Measurements from ENCODE around the gene SCAMP1. TPM values are rescaled to one million over a fixed set of nuclear protein-coding genes. Genes with fewer than 3 reads are reported as not detected.

Gene SCAMP1
- total RNA-seq, 1 experiment from 2014 or later: 26.4 TPM

GRCh38 chr5:78326930-78327329 lies 33.5 kb upstream of the SCAMP1 start:
- Histone ChIP-seq H3K27ac (ENCODE audit: low read length) (no peak overlapping the region), H4K20me1 (ENCODE audit: low read length) (no peaks in the 10 kb centered on the region), H3K9me3 (ENCODE audit: low read length) (no peaks in the 10 kb centered on the region), H3K27me3 (ENCODE audit: low read length) (no peaks in the 10 kb centered on the region), H3K79me2 (ENCODE audit: low read length) (no peaks in the 10 kb centered on the region), H3K36me3 (ENCODE audit: low read depth, low read length) (no peaks in the 10 kb centered on the region), H3F3A (ENCODE audit: low read length, unreplicated experiment) (no peaks in the 10 kb centered on the region), H3K9ac (ENCODE audit: low read length) (no peak overlapping the region), H3K4me3 (ENCODE audit: low read length) (no peak overlapping the region), H3K4me1 (ENCODE audit: insufficient read depth, low read length) (peaks cover 7% of the 10 kb centered on the region), H2AFZ (ENCODE audit: low read length) (no peak overlapping the region), H3K4me2 (ENCODE audit: low read length) (no peak overlapping the region), H3K9me2 (replicated peaks; ENCODE audit: low read length) (no peaks in the 10 kb centered on the region)
- intact Hi-C loops (cut with micrococcal nuclease): no loop called here
- DNase-seq: no peak
- CTCF ChIA-PET: no interaction called here
- no TSS peak for BruUV-seq (replicated peaks)
- POLR2A ChIA-PET (ENCODE audit: unreplicated experiment): no interaction called here
- TF ChIP-seq EZH2 (IDR thresholded peaks at IDR 0.05; ENCODE audit: low read length, unreplicated experiment) (no peak), EZH2phosphoT487 (IDR thresholded peaks at IDR 0.05; ENCODE audit: borderline replicate concordance, low read length) (no peak)
- TF ChIP-seq, protein P1, sequence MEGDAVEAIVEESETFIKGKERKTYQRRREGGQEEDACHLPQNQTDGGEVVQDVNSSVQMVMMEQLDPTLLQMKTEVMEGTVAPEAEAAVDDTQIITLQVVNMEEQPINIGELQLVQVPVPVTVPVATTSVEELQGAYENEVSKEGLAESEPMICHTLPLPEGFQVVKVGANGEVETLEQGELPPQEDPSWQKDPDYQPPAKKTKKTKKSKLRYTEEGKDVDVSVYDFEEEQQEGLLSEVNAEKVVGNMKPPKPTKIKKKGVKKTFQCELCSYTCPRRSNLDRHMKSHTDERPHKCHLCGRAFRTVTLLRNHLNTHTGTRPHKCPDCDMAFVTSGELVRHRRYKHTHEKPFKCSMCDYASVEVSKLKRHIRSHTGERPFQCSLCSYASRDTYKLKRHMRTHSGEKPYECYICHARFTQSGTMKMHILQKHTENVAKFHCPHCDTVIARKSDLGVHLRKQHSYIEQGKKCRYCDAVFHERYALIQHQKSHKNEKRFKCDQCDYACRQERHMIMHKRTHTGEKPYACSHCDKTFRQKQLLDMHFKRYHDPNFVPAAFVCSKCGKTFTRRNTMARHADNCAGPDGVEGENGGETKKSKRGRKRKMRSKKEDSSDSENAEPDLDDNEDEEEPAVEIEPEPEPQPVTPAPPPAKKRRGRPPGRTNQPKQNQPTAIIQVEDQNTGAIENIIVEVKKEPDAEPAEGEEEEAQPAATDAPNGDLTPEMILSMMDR (conservative IDR thresholded peaks at IDR 0.05; ENCODE audit: low read depth, low read length): no peak
- no peak for ATAC-seq

DNA sequence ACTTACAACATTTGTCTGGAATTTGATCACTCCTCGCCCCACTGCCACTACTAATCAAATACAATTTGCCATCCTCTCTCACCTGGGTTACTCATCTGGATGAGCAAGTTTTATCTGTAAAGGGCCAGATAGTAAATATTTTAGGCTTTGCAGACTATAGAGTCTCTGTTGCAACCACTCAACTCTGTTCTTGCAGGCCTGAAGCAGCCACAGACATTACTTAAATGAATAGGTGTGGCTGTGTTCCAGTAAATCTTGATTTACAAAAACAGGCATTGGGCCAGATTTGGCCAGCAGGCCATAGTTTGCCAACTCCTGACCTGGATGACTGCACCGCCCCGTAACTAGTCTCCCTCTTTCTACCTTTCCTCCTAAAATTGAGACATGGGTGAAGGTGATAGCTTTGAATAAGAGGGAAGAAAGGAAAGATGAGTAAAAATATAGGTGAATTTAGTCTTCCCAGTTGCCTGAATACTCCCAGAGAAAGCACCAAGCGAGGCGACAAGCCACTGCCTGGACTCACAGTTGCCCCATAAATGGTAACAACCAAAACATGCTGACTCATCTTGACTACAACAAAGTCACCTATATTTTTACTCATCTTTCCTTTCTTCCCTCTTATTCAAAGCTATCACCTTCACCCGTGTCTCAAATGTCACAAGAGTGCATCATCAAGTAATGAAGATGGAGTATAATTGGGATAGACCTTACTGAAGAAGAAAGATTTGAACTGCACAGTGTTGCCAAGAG lies 32.5 kb upstream of the SCAMP1 start:
- DNase-seq (peak; percentile 47), ATAC-seq (no peak)
- Histone ChIP-seq H3K4me1 (ENCODE audit: insufficient read depth, low read length) (peaks cover 7% of the 10 kb centered on the region), H3K9me3 (ENCODE audit: low read length) (no peaks in the 10 kb centered on the region), H4K20me1 (ENCODE audit: low read length) (no peaks in the 10 kb centered on the region), H3K9me2 (replicated peaks; ENCODE audit: low read length) (no peaks in the 10 kb centered on the region), H3K4me3 (ENCODE audit: low read length) (no peak overlapping the region), H3K36me3 (ENCODE audit: low read depth, low read length) (no peaks in the 10 kb centered on the region), H3K27ac (ENCODE audit: low read length) (no peak overlapping the region), H3K79me2 (ENCODE audit: low read length) (no peaks in the 10 kb centered on the region), H2AFZ (ENCODE audit: low read length) (peak overlapping the region; percentile 30; the same call in 1 of the 2 replicates), H3K27me3 (ENCODE audit: low read length) (no peaks in the 10 kb centered on the region), H3K4me2 (ENCODE audit: low read length) (peak overlapping the region; percentile 44), H3K9ac (ENCODE audit: low read length) (no peak overlapping the region), H3F3A (ENCODE audit: low read length, unreplicated experiment) (no peaks in the 10 kb centered on the region)
- ChIA-PET CTCF (no interaction called here), POLR2A (ENCODE audit: unreplicated experiment) (no interaction called here)
- BruUV-seq (replicated peaks): no TSS peak
- intact Hi-C loops (cut with micrococcal nuclease): no loop called here
- TF ChIP-seq EZH2 (IDR thresholded peaks at IDR 0.05; ENCODE audit: low read length, unreplicated experiment) (no peak), EZH2phosphoT487 (IDR thresholded peaks at IDR 0.05; ENCODE audit: borderline replicate concordance, low read length) (no peak)
- TF ChIP-seq, protein P1 (conservative IDR thresholded peaks at IDR 0.05; ENCODE audit: low read depth, low read length): no peak

- no TSS peak for BruUV-seq (replicated peaks)
- H4K20me1 ChIP-seq (ENCODE audit: low read length): no peaks in the 10 kb centered on the region
- H3K4me2 ChIP-seq (ENCODE audit: low read length): no peak overlapping the region
- no peak for DNase-seq
- no peaks in the 10 kb centered on the region for H3K36me3 ChIP-seq (ENCODE audit: low read depth, low read length)
- POLR2A ChIA-PET (ENCODE audit: unreplicated experiment): no interaction called here
- CTCF ChIA-PET: no interaction called here
- H3K4me1 ChIP-seq (ENCODE audit: insufficient read depth, low read length): peaks cover 7% of the 10 kb centered on the region
- H3K27ac ChIP-seq (ENCODE audit: low read length): no peak overlapping the region
- no peaks in the 10 kb centered on the region for H3K9me2 ChIP-seq (replicated peaks; ENCODE audit: low read length)
- H3K9ac ChIP-seq (ENCODE audit: low read length): no peak overlapping the region
- no peaks in the 10 kb centered on the region for H3K27me3 ChIP-seq (ENCODE audit: low read length)
- no peak overlapping the region for H3K4me3 ChIP-seq (ENCODE audit: low read length)
- H3K79me2 ChIP-seq (ENCODE audit: low read length): no peaks in the 10 kb centered on the region
- no peak overlapping the region for H2AFZ ChIP-seq (ENCODE audit: low read length)
- TF ChIP-seq EZH2 (IDR thresholded peaks at IDR 0.05; ENCODE audit: low read length, unreplicated experiment) (no peak), EZH2phosphoT487 (IDR thresholded peaks at IDR 0.05; ENCODE audit: borderline replicate concordance, low read length) (no peak)
- TF ChIP-seq, protein P1 (conservative IDR thresholded peaks at IDR 0.05; ENCODE audit: low read depth, low read length): no peak
- no peak for ATAC-seq
- no peaks in the 10 kb centered on the region for H3F3A ChIP-seq (ENCODE audit: low read length, unreplicated experiment)
- no peaks in the 10 kb centered on the region for H3K9me3 ChIP-seq (ENCODE audit: low read length)
- intact Hi-C loops (cut with micrococcal nuclease): no loop called here
Measured at GRCh38 chr5:78328585-78329173, 31.7 kb upstream of the SCAMP1 start.

Measured in PC-3 (cell line).